D721Med (cell line): ENCODE measurements around the gene VPS29.

ENCODE experiments used
- DNase-seq: peaks from one replicate; pipeline ENCODE4 v3.0.0; 2011; ENCODE audit warnings: low spot score; ENCODE audit not compliant: insufficient read length
- FAIRE-seq: peaks from 2 replicates; lab custom pipeline; 2011; peaks lifted over from hg19 to GRCh38; lab: Jason Lieb, UNC
- TF ChIP-seq, protein P1 (sequence below): IDR thresholded peaks from 2 replicates; pipeline ENCODE4 v1.5.1; 2012; ENCODE audit warnings: mild to moderate bottlenecking, control low read depth; ENCODE audit not compliant: insufficient read depth; ENCODE audit errors: missing control alignments

VPS29 gene

GRCh38 chr12:110458756-110459155, 43.2 kb downstream of the VPS29 start:
- TF ChIP-seq, protein P1, sequence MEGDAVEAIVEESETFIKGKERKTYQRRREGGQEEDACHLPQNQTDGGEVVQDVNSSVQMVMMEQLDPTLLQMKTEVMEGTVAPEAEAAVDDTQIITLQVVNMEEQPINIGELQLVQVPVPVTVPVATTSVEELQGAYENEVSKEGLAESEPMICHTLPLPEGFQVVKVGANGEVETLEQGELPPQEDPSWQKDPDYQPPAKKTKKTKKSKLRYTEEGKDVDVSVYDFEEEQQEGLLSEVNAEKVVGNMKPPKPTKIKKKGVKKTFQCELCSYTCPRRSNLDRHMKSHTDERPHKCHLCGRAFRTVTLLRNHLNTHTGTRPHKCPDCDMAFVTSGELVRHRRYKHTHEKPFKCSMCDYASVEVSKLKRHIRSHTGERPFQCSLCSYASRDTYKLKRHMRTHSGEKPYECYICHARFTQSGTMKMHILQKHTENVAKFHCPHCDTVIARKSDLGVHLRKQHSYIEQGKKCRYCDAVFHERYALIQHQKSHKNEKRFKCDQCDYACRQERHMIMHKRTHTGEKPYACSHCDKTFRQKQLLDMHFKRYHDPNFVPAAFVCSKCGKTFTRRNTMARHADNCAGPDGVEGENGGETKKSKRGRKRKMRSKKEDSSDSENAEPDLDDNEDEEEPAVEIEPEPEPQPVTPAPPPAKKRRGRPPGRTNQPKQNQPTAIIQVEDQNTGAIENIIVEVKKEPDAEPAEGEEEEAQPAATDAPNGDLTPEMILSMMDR: no peak
- FAIRE-seq (no peak), DNase-seq (no peak)

- no peak for DNase-seq
- TF ChIP-seq, protein P1: no peak
- FAIRE-seq: no peak
These were observed 48.2 kb downstream of the VPS29 start for GRCh38 chr12:110453569-110454296.

DNA sequence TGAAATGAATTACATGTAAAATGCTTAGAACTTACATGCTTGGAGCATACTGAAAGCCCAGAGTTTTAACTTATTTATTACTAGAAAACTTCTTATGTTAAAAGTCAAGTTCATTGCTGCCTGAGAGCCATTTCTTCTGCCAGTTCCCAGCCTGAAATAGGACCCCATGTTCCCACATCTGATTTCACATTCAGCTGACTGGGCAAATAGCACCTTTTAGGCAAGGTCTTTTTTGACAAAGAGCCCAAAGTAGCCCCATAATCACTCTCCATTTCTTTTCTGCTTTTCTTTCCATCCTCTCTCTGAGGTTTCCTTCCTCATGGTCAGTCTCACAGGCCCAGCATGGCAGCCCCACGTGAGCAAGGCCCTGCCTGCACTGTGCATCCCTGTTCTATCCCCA, 50.6 kb downstream of the VPS29 start:
- no peak for FAIRE-seq
- TF ChIP-seq, protein P1: no peak
- no peak for DNase-seq

DNA sequence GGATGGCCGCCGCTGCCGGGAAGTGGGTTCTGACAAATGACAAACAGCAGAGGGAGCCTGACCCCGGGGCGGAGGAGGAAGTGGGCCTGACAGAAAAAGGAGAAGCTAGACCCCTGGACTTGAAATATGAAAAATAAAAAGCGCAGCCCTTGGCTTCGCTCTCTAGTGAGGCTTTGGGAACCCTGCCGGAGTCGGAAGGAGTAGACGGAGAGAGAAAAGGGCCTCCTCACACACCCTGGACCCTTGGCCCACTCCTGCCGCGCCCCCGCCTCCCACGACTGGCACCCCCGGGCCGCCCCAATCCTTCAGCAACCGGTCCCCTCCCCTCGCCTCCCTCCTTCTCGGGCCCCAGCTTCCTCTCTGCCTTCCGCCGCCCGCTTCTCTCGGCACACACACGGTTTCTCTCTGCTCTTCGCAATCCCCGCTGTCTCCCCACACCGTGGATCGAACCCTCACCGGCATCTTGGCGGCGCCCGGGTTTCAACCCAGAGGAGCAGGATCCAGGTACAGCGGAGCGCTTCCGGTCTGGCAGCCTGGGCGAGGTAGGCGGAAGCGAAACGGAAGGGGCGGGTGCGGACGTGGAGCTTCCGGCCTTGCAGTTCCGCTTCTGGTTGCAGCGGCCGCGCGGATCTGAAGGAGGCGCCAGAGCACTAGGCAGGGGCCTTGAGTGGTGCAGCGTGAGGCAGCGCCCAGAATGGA, 52.0 kb downstream of the VPS29 start, which contains the start of gene ARPC3:
ARPC3 (minus strand) TSS at position 539 of the 699 bp plus-strand sequence; CDS start at position 462, 77 bp downstream.
- DNase-seq: peak; percentile 47
- FAIRE-seq: no peak
- TF ChIP-seq, protein P1: peak; percentile 82

- no peak for DNase-seq
- TF ChIP-seq, protein P1: no peak
- FAIRE-seq: no peak
These were observed 57.5 kb downstream of the VPS29 start for GRCh38 chr12:110444455-110444854.
